ENCODE data around the gene DDX4.
"Not testable (repeated sequence)": the region's sequence is repeated elsewhere in the genome, so short reads cannot be mapped to it uniquely, and the experiment has no call there.

DDX4 gene

DNA sequence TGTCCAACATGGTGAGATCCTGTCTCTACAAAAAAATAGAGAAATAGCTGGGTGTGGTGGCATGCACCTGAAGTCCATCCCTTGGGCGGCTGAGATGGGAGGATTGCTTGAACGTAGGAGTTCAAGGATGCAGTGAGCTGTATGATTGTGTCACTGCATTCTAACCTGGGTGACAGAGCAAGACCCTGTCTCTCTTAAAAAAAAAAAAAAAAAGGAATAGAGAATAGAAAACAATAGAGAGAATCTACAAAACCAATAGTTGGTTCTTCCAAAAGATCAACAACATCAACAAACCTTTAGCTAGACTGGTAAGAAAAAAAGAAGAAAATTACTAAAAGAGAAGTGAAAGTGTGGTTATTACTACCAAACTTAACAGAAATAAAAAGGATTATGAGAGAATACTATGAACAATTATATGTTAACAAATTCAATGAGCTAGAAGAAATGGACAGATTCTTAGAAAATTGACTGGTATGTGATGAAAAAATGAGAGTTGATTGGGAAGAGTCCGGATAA, 17.6 kb upstream of the DDX4 start:
- DNase-seq (ENCODE audit: low read depth in 1 of 2, low spot score in 1 of 2): no peak

GRCh38 chr5:55724281-55724680, 13.6 kb upstream of the DDX4 start:
- DNase-seq (ENCODE audit: low read depth in 1 of 2, low spot score in 1 of 2): no peak

GRCh38 chr5:55731848-55732247, 6.0 kb upstream of the DDX4 start:
- no peak for DNase-seq (ENCODE audit: low read depth in 1 of 2, low spot score in 1 of 2)

DNA sequence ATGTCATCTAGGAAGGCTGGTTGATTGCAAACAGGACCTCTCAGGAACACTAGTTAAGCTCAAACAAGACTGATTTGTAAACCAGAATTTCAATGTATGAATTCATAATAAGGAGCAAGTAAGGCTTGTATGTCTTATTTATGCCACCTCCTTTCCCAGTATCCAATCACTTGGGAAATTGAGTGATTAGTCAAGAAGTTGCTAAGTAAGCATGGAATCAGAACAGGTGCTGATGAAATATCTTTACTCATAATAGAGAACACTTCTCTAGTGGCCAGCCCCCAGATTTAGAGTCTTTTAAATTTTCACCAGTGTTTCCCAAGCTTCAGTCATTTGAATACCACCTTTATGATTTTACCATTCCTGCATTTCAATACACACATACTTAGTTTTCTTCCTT, 5.3 kb upstream of the DDX4 start:
- DNase-seq (ENCODE audit: low read depth in 1 of 2, low spot score in 1 of 2): no peak

GRCh38 chr5:55734658-55735057, 3.2 kb upstream of the DDX4 start:
- DNase-seq (ENCODE audit: low read depth in 1 of 2, low spot score in 1 of 2): no peak

DNA sequence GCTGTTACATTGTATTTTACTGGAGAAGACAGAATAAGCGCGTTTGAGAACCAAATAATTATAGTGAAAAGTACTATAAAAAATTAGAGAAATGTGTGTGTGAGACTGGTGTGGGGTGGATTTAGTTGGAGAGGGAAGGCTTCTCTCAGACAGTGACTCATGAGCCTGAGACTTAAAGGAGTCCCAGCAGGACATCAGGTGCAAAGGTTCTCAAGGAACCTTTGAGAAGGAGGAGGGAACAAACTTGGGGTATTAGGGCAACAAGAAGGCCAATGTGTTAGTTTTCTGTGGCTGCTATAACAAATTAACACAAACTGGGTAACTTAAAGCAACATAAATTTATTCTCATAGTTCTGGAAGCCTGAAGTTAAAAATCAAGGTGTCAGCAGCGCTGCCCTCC, 4.9 kb downstream of the DDX4 start:
- no peak for DNase-seq (ENCODE audit: low read depth in 1 of 2, low spot score in 1 of 2)

DNA sequence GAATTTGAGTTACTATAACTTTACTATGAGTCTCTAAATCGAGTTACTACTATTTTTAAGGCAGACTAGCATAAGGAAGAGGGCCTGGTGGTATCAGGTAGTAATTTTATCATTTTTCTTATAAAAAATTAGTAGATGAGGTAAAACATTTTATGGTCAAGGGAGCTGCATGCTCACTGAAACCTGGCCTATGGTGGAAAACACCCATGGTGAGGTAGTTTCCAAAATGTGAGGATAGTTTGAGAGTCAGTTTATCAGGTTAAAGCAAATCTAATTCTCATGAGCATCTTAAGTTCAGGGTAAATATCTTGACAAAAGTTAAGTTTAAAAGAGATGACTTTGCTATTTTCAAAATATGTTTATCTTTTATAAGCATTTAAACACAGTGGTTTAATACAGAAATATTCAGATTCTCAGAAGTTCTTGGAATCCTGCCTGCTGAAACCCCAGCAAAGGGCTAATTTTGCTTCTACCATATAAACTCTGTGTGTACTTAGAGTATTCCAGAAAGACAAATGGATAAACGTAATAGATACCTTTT, 10.0 kb downstream of the DDX4 start:
- DNase-seq (ENCODE audit: low read depth in 1 of 2, low spot score in 1 of 2): no peak

DNA sequence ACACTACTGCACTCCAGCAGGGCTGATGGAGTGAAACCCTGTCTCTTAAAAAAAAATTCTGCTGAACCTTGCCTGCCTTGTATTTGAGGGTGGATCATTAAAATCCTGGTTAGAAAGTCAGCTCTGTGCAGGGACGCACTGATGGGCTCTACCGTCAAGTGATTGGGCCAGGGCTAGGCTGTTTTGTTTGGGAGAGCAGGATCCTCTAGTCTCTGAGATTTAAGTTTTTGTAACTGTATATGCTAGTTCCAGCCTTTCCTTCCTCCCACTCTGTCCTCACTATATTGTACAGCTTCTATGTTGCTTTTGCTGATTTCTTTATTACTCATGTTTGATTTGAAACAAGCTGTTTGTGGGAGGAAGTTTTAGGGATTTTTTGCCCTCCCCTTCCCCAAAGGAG, 11.5 kb downstream of the DDX4 start:
- DNase-seq (ENCODE audit: low read depth in 1 of 2, low spot score in 1 of 2): no peak

- DNase-seq (ENCODE audit: low read depth in 1 of 2, low spot score in 1 of 2): no peak
Observed at GRCh38 chr5:55750063-55750462, 12.2 kb downstream of the DDX4 start.

DNA sequence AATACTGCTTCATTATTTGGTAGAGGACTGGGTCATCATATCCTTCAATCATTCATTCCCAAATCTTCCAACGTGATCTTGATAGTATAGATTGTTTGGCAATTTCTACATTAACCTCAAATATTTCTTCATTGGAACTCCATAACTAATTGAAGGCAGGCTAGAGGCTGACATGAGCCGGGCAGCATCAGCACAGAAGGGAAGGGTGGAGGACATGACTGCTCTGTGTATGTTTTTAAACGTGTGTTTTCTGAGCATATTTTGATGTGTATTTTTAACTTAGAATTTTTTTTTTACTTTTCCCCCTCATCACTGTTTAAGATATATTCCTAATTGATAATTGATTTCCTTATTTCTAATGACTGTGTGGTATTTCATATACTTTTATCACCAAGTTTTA, 12.6 kb downstream of the DDX4 start:
- no peak for DNase-seq (ENCODE audit: low read depth in 1 of 2, low spot score in 1 of 2)

- no peak for DNase-seq (ENCODE audit: low read depth in 1 of 2, low spot score in 1 of 2)
Observed at GRCh38 chr5:55758231-55758630, 20.4 kb downstream of the DDX4 start.

GRCh38 chr5:55758714-55759113, 20.9 kb downstream of the DDX4 start:
- DNase-seq (ENCODE audit: low read depth in 1 of 2, low spot score in 1 of 2): no peak

GRCh38 chr5:55761721-55762120, 23.9 kb downstream of the DDX4 start:
- not testable (repeated sequence) for DNase-seq (ENCODE audit: low read depth in 1 of 2, low spot score in 1 of 2)

DNA sequence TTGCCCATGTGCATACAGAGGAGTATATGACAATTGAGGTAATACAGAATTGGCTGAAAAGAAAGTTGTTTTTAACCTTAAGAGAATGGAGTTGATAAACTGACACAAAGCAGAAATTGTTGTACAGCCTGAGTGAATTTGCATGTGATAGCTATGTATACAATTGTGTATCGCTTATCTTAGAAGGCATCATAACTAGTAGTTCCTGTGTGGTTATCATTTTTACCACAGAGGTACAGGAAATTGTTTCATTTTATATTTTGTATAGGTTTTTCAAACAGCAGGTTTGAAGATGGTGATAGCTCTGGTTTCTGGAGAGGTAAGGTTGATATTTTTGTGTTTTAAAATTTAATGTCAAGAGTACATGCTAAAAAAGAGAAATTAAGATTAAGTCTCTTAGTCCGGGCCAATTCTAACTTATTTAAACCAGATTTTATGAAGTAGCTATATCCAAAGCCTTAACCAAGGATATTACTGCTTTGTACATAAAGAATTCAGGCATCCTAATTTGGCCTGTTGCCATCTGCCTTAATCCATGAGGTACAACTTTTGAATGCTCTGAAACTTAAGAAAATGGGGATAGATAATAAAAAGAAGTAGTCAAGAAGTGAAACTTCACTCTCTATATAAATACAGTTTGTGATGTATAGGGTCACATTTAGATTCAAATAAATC, 26.0 kb downstream of the DDX4 start:
- no peak for DNase-seq (ENCODE audit: low read depth in 1 of 2, low spot score in 1 of 2)

DNA sequence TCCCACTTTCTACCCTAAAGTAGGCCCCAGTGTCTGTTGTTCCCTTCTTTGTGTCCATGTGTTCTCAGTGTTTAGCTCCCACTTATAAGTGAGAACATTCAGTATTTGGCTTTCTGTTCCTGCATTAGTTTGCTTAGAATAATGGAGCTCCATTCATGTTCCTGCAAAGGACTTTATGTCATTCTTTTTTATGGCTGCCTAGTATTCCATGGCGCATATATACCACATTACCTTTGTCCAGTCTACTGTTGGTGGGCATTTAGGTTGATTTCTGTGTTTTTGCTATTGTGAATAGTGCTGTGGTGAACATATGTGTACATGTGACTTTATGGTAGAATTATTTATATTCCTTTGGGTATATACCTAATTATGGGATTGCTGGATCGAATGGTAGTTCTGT, 30.4 kb downstream of the DDX4 start:
- DNase-seq (ENCODE audit: low read depth in 1 of 2, low spot score in 1 of 2): no peak

DNA sequence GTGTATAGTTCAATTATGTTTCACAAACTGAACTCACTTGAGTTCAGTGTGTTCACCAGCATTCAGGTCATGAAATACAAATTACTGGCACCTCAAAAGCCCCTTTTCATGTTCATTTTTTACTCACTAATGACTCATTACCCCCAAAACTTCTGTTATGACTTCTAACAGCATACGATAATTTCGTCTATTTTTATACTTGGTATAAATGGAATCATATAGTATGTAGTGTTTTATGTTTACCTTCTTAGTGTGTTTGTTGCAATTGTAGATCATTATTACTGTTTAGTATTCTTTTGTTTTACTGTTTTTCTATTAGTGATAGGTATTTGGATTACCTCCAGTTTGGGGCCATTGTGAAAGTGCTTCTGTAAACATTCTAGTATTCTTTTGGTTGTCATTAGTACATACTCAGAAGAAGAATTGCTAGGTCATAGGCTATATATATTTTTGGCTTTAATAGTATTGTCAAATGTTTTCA, 33.4 kb downstream of the DDX4 start:
- no peak for DNase-seq (ENCODE audit: low read depth in 1 of 2, low spot score in 1 of 2)

DNA sequence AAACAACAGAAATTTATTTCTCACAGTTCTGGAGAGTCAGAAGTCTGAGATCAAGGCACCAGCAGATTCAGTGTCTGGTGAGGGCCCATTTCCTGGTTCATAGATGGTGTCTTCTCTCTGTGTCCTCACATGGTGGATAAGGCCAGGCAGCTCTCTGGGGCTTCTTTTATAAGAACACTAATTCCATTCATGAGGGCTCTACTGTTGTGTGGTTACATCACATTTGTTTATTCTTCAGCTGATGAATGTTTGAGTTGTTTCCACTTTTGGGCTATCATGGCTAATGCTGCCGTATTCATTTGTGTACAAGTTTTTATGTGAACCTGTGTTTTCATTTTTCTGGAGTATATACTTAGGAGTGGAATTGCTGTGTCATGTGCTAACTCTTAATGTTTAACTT, 35.2 kb downstream of the DDX4 start:
- DNase-seq (ENCODE audit: low read depth in 1 of 2, low spot score in 1 of 2): no peak

GRCh38 chr5:55777332-55777731, 39.5 kb downstream of the DDX4 start:
- DNase-seq (ENCODE audit: low read depth in 1 of 2, low spot score in 1 of 2): no peak

GRCh38 chr5:55800924-55801323, 63.1 kb downstream of the DDX4 start:
- DNase-seq (ENCODE audit: low read depth in 1 of 2, low spot score in 1 of 2): no peak

DNA sequence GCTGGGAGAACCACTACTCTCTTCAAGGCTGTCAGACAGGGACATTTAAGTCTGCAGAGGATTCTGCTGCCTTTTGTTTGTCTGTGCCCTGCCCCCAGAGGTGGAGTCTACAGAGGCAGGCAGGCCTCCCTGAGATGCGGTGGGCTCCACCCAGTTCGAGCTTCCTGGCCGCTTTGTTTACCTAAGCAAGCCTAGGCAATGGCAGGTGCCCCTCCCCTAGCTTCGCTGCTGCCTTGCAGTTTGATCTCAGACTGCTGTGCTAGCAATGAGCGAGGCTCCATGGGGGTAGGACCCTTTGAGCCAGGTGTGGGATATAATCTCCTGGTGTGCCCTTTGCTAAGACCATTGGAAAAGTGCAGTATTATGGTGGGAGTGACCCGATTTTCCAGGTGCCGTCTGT, 71.0 kb downstream of the DDX4 start:
- not testable (repeated sequence) for DNase-seq (ENCODE audit: low read depth in 1 of 2, low spot score in 1 of 2)

DNA sequence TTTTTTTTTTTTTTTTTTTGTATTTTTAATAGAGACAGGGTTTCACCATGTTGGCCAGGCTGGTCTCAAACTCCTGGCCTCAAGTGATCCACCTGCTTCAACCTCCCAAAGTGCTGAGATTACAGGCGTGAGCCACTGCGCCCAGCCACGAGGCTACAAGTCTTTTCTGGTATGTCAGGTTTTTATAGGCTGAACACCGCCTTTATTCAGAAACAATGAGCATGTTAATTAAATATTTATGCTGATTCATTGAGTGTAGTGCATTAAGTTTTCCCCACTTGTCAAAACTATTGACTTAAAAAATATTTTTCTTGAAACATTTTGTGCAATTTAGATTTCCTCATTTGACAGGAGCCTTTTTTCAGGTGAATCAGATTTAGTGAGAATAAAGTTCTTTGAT, 78.1 kb downstream of the DDX4 start:
- not testable (repeated sequence) for DNase-seq (ENCODE audit: low read depth in 1 of 2, low spot score in 1 of 2)

GRCh38 chr5:55816342-55816741, 78.5 kb downstream of the DDX4 start:
- DNase-seq (ENCODE audit: low read depth in 1 of 2, low spot score in 1 of 2): no peak

DNA sequence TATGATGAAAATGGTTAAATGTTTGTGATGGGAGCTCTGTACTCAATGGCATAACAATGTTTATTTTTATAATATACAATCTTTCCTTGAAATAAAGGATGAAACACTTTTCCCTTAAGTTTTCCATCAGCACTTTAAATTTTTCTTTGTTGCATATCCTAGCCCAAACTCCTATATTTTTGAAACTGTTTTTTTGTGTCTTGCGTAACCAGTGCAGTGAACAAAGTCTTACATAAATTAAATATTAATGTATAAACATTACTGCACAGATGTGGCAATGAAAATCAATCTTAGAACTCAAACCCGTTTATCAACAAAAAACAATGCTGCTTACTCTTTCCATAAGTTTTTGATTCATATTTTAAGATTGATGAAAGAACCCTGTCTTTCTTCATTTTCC, 79.2 kb downstream of the DDX4 start:
- DNase-seq (ENCODE audit: low read depth in 1 of 2, low spot score in 1 of 2): no peak

Data from activated CD4-positive, alpha-beta T cell treated with anti-CD3 and anti-CD28 coated beads, Interleukin-2, amount 50 U/mL, for 24 hours (primary cell).